Activated naive CD8-positive, alpha-beta T cell (primary cell): ENCODE measurements around the gene NANOS2.
"Not testable (repeated sequence)": the region's sequence is repeated elsewhere in the genome, so short reads cannot be mapped to it uniquely, and the experiment has no call there.

ENCODE experiments used
- H3K27ac Mint-ChIP-seq: one replicate; pipeline ENCODE4 v1.8.0; 2021; ENCODE audit warnings: mixed read lengths
- H3K27me3 Mint-ChIP-seq: one replicate; pipeline ENCODE4 v1.8.0; 2021; ENCODE audit warnings: mixed read lengths
- H3K36me3 Mint-ChIP-seq: one replicate; pipeline ENCODE4 v1.8.0; 2021; ENCODE audit warnings: mixed read lengths
- H3K4me1 Mint-ChIP-seq: one replicate; pipeline ENCODE4 v1.8.0; 2021; ENCODE audit warnings: low read depth, mixed read lengths
- H3K4me3 Mint-ChIP-seq: one replicate; pipeline ENCODE4 v1.8.0; 2021; ENCODE audit warnings: mild to moderate bottlenecking, mixed read lengths
- H3K9me3 Mint-ChIP-seq: one replicate; pipeline ENCODE4 v1.8.0; 2021; ENCODE audit warnings: low read depth, mixed read lengths

Gene NANOS2

GRCh38 chr19:45878043-45878794 lies 36.4 kb downstream of the NANOS2 start:
- Mint-ChIP-seq H3K9me3 (no peaks in the 10 kb centered on the region), H3K36me3 (peaks cover under 1% of the 10 kb centered on the region), H3K27me3 (peaks cover 15% of the 10 kb centered on the region), H3K27ac (peak overlapping the region; percentile 41), H3K4me1 (peaks cover 21% of the 10 kb centered on the region), H3K4me3 (no peak overlapping the region)

DNA sequence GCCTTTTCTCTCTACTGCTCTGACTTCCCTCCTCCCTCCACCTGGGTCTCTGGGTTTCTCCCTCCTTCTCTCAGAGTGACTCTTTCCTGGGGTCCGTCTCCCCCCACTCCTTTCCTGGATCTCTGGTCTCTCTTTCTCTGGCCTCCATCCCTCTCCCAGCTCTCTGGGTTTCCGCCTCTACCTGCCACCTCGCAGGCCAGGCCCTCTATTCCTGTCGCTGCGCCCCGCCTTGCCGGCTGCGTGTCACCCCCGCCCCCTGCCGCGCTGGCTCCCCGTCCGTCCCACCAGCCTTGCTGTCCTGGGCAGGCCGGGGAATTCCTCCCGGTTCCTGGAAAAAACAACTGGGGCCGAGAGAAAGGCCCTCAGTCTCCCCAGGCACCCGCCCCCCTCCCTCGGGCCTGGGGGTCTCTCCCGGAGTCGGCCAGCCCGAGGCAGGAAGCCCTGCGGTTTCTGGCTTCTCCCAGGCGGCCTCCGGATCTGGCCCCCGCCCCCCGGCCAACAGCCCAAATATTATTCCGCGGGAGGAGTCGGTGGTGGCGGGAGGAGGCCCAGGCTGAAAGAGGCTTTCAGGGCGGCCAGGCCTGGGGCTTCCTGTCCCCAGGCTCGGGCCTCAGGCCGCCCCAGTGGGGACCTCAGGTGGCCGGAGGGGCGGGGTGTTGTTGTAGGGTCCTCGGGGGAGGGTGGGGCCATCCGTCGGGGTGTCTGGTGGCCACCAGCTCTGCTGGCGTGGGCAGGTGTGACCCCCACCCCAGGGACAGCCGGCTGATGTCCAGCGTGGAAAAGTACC lies 38.0 kb downstream of the NANOS2 start:
- Mint-ChIP-seq H3K36me3 (no peaks in the 10 kb centered on the region), H3K27me3 (peaks cover 15% of the 10 kb centered on the region), H3K9me3 (no peaks in the 10 kb centered on the region), H3K4me1 (peaks cover 15% of the 10 kb centered on the region), H3K4me3 (peak overlapping the region; percentile 43), H3K27ac (no peak overlapping the region)

GRCh38 chr19:45876161-45876410 lies 38.5 kb downstream of the NANOS2 start:
- H3K4me3 Mint-ChIP-seq = peak overlapping the region; percentile 43

GRCh38 chr19:45874620-45874966 lies 40.0 kb downstream of the NANOS2 start:
- Mint-ChIP-seq H3K4me3 (no peak overlapping the region), H3K9me3 (no peaks in the 10 kb centered on the region)

More at GRCh38 chr19:45876161-45876410, 38.5 kb downstream of the NANOS2 start:
- H3K27ac Mint-ChIP-seq = no peak overlapping the region
- H3K4me1 Mint-ChIP-seq = peaks cover 12% of the 10 kb centered on the region
- no peaks in the 10 kb centered on the region for H3K36me3 Mint-ChIP-seq
- H3K9me3 Mint-ChIP-seq = no peaks in the 10 kb centered on the region
- H3K27me3 Mint-ChIP-seq = peaks cover 15% of the 10 kb centered on the region

DNA sequence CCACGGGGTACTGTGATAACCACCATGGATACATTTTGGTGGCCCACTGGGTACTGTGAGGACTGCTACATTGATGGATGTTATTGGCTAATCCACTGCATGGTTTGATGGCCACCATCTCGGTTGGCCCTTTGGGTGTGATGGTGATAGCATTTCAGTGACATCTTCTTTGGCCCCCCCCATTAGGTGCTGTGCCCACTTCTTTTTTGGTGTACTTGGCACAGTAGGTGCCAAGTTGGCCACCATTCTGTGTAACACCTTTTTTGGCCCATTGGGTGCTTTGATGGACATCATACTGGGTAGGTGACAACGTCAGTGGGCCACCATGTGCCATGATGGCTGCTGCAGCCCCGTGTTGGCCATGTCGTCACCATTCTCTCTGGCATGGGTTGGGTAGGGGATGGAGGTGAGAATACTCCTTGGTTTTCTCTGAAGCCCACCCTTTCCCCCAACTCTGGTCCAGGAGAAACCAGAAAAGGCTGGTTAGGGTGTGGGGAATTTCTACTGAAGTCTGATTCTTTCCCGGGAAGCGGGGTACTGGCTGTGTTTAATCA lies 41.3 kb downstream of the NANOS2 start:
- Mint-ChIP-seq H3K4me3 (no peak overlapping the region), H3K36me3 (no peaks in the 10 kb centered on the region), H3K4me1 (peaks cover 12% of the 10 kb centered on the region), H3K9me3 (no peaks in the 10 kb centered on the region), H3K27ac (no peak overlapping the region), H3K27me3 (peaks cover 12% of the 10 kb centered on the region)

More at GRCh38 chr19:45874620-45874966, 40.0 kb downstream of the NANOS2 start:
- H3K27me3 Mint-ChIP-seq = peaks cover 15% of the 10 kb centered on the region
- H3K4me1 Mint-ChIP-seq = peaks cover 12% of the 10 kb centered on the region
- H3K27ac Mint-ChIP-seq = no peak overlapping the region
- no peaks in the 10 kb centered on the region for H3K36me3 Mint-ChIP-seq

DNA sequence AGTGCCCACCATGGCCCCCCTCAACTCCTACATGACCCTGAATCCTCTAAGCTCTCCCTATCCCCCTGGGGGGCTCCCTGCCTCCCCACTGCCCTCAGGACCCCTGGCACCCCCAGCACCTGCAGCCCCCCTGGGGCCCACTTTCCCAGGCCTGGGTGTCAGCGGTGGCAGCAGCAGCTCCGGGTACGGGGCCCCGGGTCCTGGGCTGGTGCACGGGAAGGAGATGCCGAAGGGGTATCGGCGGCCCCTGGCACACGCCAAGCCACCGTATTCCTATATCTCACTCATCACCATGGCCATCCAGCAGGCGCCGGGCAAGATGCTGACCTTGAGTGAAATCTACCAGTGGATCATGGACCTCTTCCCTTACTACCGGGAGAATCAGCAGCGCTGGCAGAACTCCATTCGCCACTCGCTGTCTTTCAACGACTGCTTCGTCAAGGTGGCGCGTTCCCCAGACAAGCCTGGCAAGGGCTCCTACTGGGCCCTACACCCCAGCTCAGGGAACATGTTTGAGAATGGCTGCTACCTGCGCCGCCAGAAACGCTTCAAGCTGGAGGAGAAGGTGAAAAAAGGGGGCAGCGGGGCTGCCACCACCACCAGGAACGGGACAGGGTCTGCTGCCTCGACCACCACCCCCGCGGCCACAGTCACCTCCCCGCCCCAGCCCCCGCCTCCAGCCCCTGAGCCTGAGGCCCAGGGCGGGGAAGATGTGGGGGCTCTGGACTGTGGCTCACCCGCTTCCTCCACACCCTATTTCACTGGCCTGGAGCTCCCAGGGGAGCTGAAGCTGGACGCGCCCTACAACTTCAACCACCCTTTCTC lies 42.3 kb downstream of the NANOS2 start:
- Mint-ChIP-seq H3K36me3 (no peaks in the 10 kb centered on the region), H3K4me1 (peaks cover 7% of the 10 kb centered on the region), H3K4me3 (no peak overlapping the region), H3K27me3 (peaks cover 8% of the 10 kb centered on the region), H3K27ac (no peak overlapping the region), H3K9me3 (no peaks in the 10 kb centered on the region)

DNA sequence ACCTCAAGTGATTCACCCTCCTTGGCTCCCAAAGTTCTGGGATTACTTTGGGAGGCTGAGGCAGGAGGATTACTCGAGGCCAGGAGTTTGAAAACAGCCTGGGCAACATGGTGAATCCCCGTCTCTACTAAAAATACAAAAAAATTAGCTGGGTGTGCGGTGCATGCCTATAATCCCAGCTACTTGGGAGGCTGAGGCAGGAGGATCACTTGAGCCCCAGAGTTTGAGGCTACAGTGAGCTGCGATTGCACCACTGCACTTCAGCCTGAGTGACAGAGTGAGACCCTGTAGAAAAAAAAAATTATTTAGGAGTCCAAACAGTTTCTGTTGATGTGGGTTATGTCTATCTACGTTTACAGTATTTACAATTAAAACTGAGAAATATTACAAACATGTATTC lies 43.8 kb downstream of the NANOS2 start:
- Mint-ChIP-seq H3K4me3 (no peak overlapping the region), H3K36me3 (no peaks in the 10 kb centered on the region), H3K27me3 (peaks cover 2% of the 10 kb centered on the region)

DNA sequence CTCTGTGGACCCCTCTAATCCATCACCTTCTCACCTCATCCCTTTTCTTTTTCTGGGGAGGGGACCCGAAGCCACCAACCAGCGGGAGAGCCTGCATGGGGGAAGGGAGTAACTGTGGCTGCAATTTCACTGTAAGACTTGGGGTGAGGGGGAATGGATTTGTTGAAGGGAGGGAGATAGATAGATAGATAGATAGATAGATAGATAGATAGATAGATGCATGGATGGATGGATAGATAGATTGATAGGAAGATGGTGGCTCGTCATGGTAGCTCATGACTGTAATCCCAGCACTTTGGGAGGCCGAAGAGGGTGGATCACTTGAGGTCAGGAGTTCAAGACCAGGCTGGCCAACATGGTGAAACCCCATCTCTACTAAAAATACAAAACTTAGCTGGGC lies 47.3 kb downstream of the NANOS2 start:
- not testable (repeated sequence) for H3K4me3 Mint-ChIP-seq, H3K27me3 Mint-ChIP-seq, H3K27ac Mint-ChIP-seq, H3K36me3 Mint-ChIP-seq, H3K9me3 Mint-ChIP-seq
- H3K4me1 Mint-ChIP-seq = peaks cover 16% of the 10 kb centered on the region

More for the DNA sequence above, 43.8 kb downstream of the NANOS2 start:
- Mint-ChIP-seq H3K27ac (no peak overlapping the region), H3K4me1 (no peaks in the 10 kb centered on the region), H3K9me3 (no peaks in the 10 kb centered on the region)

GRCh38 chr19:45866400-45867176 lies 48.0 kb downstream of the NANOS2 start:
- no peak overlapping the region for H3K4me3 Mint-ChIP-seq
- H3K27ac Mint-ChIP-seq = no peak overlapping the region
- H3K4me1 Mint-ChIP-seq = peaks cover 22% of the 10 kb centered on the region

GRCh38 chr19:45865269-45865948 lies 49.2 kb downstream of the NANOS2 start:
- no peak overlapping the region for H3K27ac Mint-ChIP-seq
- H3K27me3 Mint-ChIP-seq = peaks cover 4% of the 10 kb centered on the region
- peaks cover 27% of the 10 kb centered on the region for H3K4me1 Mint-ChIP-seq
- peak overlapping the region; percentile 40 for H3K4me3 Mint-ChIP-seq
- no peaks in the 10 kb centered on the region for H3K36me3 Mint-ChIP-seq
- H3K9me3 Mint-ChIP-seq = no peaks in the 10 kb centered on the region

More at GRCh38 chr19:45866400-45867176, 48.0 kb downstream of the NANOS2 start:
- Mint-ChIP-seq H3K27me3 (peaks cover 4% of the 10 kb centered on the region), H3K36me3 (no peaks in the 10 kb centered on the region), H3K9me3 (no peaks in the 10 kb centered on the region)

DNA sequence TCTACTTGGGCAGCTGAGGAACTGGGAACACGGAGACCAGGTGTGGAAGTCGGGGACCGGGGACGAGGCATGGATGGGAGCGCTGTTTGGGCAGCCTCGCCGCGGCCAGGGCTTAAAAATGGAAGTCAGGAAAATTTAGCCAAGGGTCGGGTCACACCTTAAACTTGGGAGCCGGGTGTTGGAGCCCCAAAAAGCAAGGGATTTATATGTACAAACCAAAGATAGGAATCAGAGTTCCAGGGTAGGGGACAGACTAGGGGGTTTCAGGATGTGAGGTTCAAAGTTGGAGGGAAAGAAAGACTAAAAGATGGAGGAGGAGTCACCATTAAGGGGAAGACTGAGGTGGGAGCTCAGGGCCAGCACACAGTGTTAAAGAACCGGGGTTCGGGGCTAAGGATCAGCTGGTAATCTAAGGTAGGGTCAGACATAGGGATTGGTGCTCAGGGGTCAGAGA lies 49.9 kb downstream of the NANOS2 start:
- Mint-ChIP-seq H3K4me3 (peak overlapping the region; percentile 56), H3K27ac (no peak overlapping the region), H3K9me3 (no peaks in the 10 kb centered on the region), H3K36me3 (no peaks in the 10 kb centered on the region), H3K27me3 (peaks cover 4% of the 10 kb centered on the region), H3K4me1 (peaks cover 27% of the 10 kb centered on the region)

- Mint-ChIP-seq H3K27me3 (peaks cover 4% of the 10 kb centered on the region), H3K27ac (peak within 1 kb of the TSS; percentile 98), H3K36me3 (no peaks in the 10 kb centered on the region), H3K4me3 (peak within 1 kb of the TSS; percentile 98), H3K4me1 (peaks cover 27% of the 10 kb centered on the region), H3K9me3 (no peaks in the 10 kb centered on the region)
Observed at GRCh38 chr19:45863840-45864628, 50.5 kb downstream of the NANOS2 start, which contains the start of gene FOXA3. Gene FOXA3 (plus strand): TSS chr19:45864326. CDS start chr19:45864457, 131 bp downstream.

GRCh38 chr19:45863335-45863839 lies 51.2 kb downstream of the NANOS2 start:
- Mint-ChIP-seq H3K4me3 (peak overlapping the region; percentile 98), H3K27ac (peak overlapping the region; percentile 98), H3K36me3 (no peaks in the 10 kb centered on the region), H3K9me3 (no peaks in the 10 kb centered on the region), H3K27me3 (peaks cover 4% of the 10 kb centered on the region), H3K4me1 (peaks cover 27% of the 10 kb centered on the region)
